ENCODE measurements around the gene IGF2BP2.
"Not testable (repeated sequence)": the region's sequence is repeated elsewhere in the genome, so short reads cannot be mapped to it uniquely, and the experiment has no call there.

Gene IGF2BP2

GRCh38 chr3:185639632-185640206, 185.1 kb downstream of the IGF2BP2 start:
- no peak for DNase-seq (ENCODE audit: low read depth in 3 of 3)

- DNase-seq (ENCODE audit: low read depth in 3 of 3): not testable (repeated sequence)
These were observed 186.2 kb downstream of the IGF2BP2 start for GRCh38 chr3:185638651-185639050.

GRCh38 chr3:185637388-185637787, 187.5 kb downstream of the IGF2BP2 start:
- DNase-seq (ENCODE audit: low read depth in 3 of 3): no peak

GRCh38 chr3:185632996-185633395, 191.8 kb downstream of the IGF2BP2 start:
- peak in 1 of 3 experiments; percentile 10 for DNase-seq (ENCODE audit: low read depth in 3 of 3)

- no peak for DNase-seq (ENCODE audit: low read depth in 3 of 3)
These were observed 193.2 kb downstream of the IGF2BP2 start for GRCh38 chr3:185631508-185632206.

- no peak for DNase-seq (ENCODE audit: low read depth in 3 of 3)
These were observed 193.7 kb downstream of the IGF2BP2 start for GRCh38 chr3:185631108-185631507.

GRCh38 chr3:185630182-185630622, 194.6 kb downstream of the IGF2BP2 start:
- DNase-seq (ENCODE audit: low read depth in 3 of 3): no peak

GRCh38 chr3:185629554-185630181, 195.2 kb downstream of the IGF2BP2 start:
- DNase-seq (ENCODE audit: low read depth in 3 of 3): no peak

- DNase-seq (ENCODE audit: low read depth in 3 of 3): no peak
These were observed 199.1 kb downstream of the IGF2BP2 start for GRCh38 chr3:185625784-185626183.

- no peak for DNase-seq (ENCODE audit: low read depth in 3 of 3)
These were observed 200.7 kb downstream of the IGF2BP2 start for GRCh38 chr3:185623939-185624665.

- DNase-seq (ENCODE audit: low read depth in 3 of 3): no peak
These were observed 211.8 kb downstream of the IGF2BP2 start for GRCh38 chr3:185613016-185613415.

- no peak for DNase-seq (ENCODE audit: low read depth in 3 of 3)
These were observed 218.6 kb downstream of the IGF2BP2 start for GRCh38 chr3:185606196-185606595.

- DNase-seq (ENCODE audit: low read depth in 3 of 3): no peak
These were observed 219.3 kb downstream of the IGF2BP2 start for GRCh38 chr3:185605566-185605965.

GRCh38 chr3:185595526-185595925, 229.3 kb downstream of the IGF2BP2 start:
- no peak for DNase-seq (ENCODE audit: low read depth in 3 of 3)

GRCh38 chr3:185594073-185594472, 230.8 kb downstream of the IGF2BP2 start:
- no peak for DNase-seq (ENCODE audit: low read depth in 3 of 3)

All from stimulated activated CD4-positive, alpha-beta T cell treated with anti-CD3 and anti-CD28 coated beads, TNF-alpha, amount 100 ng/mL, for 24 hours (primary cell).